AG20443 (cell line): ENCODE results near the gene ENGASE.
"Not testable (repeated sequence)": the region's sequence is repeated elsewhere in the genome, so short reads cannot be mapped to it uniquely, and the experiment has no call there.

Experiments used
- DNase-seq: peaks from one replicate; pipeline ENCODE4 v3.0.0; 2012; ENCODE audit warnings: low spot score, mixed read lengths

The ENGASE gene

GRCh38 chr17:79074649-79075445 lies at the start of gene ENGASE:
Gene ENGASE (plus strand): TSS chr17:79074824. CDS start chr17:79074945, 121 bp downstream.
- DNase-seq = peak; percentile 99

GRCh38 chr17:79024901-79025737 lies 49.5 kb upstream of the ENGASE start:
- DNase-seq = no peak

- DNase-seq = peak; percentile 79
These were observed 48.0 kb upstream of the ENGASE start for GRCh38 chr17:79026376-79027273.

GRCh38 chr17:79027274-79027924 lies 47.2 kb upstream of the ENGASE start:
- DNase-seq = no peak

GRCh38 chr17:79027925-79028491 lies 46.6 kb upstream of the ENGASE start:
- DNase-seq = no peak

- peak; percentile 10 for DNase-seq
These were observed 45.9 kb upstream of the ENGASE start for GRCh38 chr17:79028496-79029326.

GRCh38 chr17:79029327-79030009 lies 45.2 kb upstream of the ENGASE start:
- no peak for DNase-seq

- not testable (repeated sequence) for DNase-seq
These were observed 44.0 kb upstream of the ENGASE start for GRCh38 chr17:79030636-79031035.

GRCh38 chr17:79031996-79032875 lies 42.4 kb upstream of the ENGASE start:
- no peak for DNase-seq

- DNase-seq = no peak
These were observed 41.5 kb upstream of the ENGASE start for GRCh38 chr17:79033046-79033616.

GRCh38 chr17:79033741-79034501 lies 40.7 kb upstream of the ENGASE start:
- no peak for DNase-seq

GRCh38 chr17:79034931-79035485 lies 39.6 kb upstream of the ENGASE start:
- DNase-seq = no peak

- DNase-seq = no peak
These were observed 38.9 kb upstream of the ENGASE start for GRCh38 chr17:79035686-79036085.

- no peak for DNase-seq
These were observed 38.4 kb upstream of the ENGASE start for GRCh38 chr17:79036181-79036580.

- DNase-seq = peak; percentile 83
These were observed 38.0 kb upstream of the ENGASE start for GRCh38 chr17:79036596-79036995.

- DNase-seq = peak; percentile 92
These were observed 36.0 kb upstream of the ENGASE start for GRCh38 chr17:79038545-79039135.

GRCh38 chr17:79039171-79039570 lies 35.5 kb upstream of the ENGASE start:
- DNase-seq = no peak
